C4-2B (cell line): ENCODE measurements around the gene PLXNA1.

Experiments
- H3K27ac ChIP-seq: fragments of 450-650 bp; 2 replicates; pipeline ENCODE4 v1.5.1; 2017
- ZFX ChIP-seq: fragments of 450-650 bp; IDR thresholded peaks from 2 replicates; pipeline ENCODE4 v1.6.1; 2017
- TF ChIP-seq, protein P1 (sequence below): fragments of 450-650 bp; conservative IDR thresholded peaks from 2 replicates; pipeline ENCODE4 v1.5.1; 2017; ENCODE audit warnings: mild to moderate bottlenecking

Gene PLXNA1

DNA sequence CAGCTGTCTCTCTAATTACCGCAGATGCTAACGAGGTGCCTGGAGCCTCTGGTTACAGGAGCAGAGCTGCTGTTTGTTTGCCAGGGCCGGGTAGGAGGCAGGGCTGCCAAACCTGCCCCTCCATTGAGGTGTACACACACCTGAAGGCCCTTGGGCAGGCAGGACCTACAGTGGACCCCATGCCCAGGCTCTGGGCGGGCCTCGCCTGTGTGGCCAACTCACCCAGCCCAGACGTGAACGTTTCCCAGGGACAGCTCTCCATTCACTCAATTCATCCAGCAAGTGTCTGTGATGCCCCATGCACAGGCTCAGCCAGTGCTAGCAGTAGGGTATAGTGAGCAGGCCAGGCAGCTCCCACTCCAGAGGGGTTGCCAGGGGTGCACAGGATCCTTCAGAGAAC lies 43.7 kb downstream of the PLXNA1 start:
- no peak for TF ChIP-seq ZFX
- TF ChIP-seq, protein P1, sequence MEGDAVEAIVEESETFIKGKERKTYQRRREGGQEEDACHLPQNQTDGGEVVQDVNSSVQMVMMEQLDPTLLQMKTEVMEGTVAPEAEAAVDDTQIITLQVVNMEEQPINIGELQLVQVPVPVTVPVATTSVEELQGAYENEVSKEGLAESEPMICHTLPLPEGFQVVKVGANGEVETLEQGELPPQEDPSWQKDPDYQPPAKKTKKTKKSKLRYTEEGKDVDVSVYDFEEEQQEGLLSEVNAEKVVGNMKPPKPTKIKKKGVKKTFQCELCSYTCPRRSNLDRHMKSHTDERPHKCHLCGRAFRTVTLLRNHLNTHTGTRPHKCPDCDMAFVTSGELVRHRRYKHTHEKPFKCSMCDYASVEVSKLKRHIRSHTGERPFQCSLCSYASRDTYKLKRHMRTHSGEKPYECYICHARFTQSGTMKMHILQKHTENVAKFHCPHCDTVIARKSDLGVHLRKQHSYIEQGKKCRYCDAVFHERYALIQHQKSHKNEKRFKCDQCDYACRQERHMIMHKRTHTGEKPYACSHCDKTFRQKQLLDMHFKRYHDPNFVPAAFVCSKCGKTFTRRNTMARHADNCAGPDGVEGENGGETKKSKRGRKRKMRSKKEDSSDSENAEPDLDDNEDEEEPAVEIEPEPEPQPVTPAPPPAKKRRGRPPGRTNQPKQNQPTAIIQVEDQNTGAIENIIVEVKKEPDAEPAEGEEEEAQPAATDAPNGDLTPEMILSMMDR: no peak
- H3K27ac ChIP-seq: no peak overlapping the region

DNA sequence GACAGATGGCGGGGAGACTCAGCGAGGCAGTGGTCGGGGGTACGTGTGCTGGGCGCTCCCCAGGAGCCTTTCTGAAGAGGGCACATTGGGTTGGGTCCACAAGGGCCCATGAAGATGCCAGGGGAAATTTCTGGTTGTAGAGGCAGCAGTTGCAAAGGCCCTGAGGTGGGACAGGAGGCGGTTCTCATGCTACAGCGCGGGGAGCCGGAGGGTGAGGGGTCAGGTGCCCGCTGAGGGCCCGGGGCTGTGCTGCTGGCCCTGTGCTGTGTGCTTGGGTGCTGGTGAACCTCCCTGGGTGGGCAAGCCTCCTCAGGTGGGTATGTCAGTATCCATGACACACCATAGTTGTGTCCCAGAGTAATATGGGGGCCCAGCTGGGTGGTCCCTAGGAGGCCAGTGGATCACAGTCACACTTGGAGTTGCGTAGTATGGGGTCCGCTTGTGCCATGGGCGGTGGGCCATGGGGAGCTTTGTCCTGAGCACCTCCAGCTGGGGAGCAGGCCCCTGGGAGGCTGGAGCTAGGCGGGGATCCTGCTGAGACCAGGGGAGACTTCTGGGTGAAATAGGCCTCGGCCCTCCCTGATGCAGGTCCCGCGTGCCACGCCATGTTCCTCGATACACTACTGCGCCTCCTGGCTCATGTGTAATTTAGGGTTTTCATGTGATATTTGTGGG lies 44.3 kb downstream of the PLXNA1 start:
- no peak for TF ChIP-seq ZFX
- TF ChIP-seq, protein P1: no peak
- no peak overlapping the region for H3K27ac ChIP-seq

DNA sequence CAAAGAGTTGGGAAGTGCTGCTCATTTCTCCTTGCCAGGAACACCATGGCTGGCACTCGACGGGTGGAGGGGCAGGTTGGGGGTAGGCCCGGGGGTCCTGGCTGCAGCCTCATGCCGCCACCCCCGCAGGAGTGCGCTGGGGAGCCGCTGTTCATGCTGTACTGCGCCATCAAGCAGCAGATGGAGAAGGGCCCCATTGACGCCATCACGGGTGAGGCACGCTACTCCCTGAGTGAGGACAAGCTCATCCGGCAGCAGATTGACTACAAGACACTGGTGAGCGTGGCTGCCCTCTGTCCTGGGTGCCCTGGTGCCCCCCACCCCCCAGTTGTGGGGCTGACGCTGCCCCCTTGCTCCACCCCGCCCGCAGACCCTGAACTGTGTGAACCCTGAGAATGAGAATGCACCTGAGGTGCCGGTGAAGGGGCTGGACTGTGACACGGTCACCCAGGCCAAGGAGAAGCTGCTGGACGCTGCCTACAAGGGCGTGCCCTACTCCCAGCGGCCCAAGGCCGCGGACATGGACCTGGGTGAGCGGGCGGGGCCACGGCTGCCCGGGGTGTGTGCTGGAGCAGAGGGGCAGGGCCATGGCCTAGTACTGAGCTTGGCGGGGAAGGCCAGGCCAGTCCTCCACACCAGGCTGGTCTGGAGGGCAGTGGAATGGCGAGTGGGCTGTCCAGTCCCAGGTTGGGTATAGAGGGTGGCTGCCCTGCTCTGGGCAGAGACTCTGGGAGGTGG lies 45.1 kb downstream of the PLXNA1 start:
- TF ChIP-seq ZFX: no peak
- TF ChIP-seq, protein P1: no peak
- no peak overlapping the region for H3K27ac ChIP-seq

DNA sequence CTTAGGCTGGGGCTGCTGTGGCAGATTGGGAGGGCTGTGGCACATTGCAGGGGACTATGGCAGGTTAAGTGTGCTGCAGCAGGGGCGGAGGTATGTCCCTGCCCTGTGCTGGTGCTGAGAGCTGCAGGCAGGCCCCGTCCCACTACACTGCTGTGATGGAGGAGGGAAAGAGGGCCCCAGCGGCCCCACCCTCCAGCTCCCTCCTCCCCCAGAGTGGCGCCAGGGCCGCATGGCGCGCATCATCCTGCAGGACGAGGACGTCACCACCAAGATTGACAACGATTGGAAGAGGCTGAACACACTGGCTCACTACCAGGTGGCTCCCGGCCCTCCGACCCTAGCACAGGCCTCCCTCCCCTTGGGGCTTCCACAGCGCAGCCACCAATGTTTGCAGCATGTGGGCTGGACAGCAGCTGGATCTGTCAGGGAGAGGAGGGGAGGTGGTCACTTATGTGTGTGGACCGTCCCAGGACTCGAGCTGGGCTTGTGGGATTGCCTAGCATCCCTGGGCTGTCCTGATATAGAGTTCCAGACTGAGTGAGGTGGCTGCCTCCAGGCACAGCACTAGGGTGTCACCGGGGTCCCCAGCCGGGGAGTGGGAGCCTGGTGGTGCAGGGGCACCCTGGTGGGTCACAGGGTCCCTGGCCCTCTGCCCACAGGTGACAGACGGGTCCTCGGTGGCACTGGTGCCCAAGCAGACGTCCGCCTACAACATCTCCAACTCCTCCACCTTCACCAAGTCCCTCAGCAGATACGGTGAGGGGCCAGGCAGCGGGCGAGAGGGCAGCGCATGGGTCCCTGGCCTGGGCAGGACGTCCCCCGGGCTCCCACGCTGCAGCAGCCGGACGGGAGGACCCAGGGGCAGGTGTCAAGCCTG lies 46.1 kb downstream of the PLXNA1 start:
- H3K27ac ChIP-seq: no peak overlapping the region
- no peak for TF ChIP-seq ZFX
- TF ChIP-seq, protein P1: no peak

DNA sequence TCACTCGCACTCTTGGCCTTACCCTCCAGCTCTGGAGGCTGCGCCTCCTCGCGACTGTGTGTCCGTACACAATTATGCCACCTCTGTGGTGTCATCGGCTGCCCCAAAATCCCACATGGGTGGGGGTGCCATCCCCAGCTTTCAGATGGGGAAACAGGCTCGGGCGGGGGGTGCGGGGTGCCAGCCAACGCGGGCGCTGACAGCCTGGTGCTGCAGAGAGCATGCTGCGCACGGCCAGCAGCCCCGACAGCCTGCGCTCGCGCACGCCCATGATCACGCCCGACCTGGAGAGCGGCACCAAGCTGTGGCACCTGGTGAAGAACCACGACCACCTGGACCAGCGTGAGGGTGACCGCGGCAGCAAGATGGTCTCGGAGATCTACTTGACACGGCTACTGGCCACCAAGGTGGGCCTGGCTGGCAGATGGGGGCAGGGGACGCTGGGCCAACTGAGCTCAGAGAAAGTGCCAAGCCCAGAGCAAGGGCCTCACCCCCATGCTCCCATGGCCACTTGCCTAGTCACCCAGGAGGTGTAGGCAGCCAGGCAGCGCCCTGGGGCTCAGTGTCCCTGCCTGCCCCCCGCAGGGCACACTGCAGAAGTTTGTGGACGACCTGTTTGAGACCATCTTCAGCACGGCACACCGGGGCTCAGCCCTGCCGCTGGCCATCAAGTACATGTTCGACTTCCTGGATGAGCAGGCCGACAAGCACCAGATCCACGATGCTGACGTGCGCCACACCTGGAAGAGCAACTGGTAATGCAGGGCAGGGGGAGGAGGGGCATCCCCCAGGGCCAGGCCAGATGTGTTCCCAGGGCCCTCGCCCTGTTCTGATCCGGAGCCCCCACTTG lies 47.0 kb downstream of the PLXNA1 start:
- no peak overlapping the region for H3K27ac ChIP-seq
- TF ChIP-seq, protein P1: no peak
- no peak for TF ChIP-seq ZFX

DNA sequence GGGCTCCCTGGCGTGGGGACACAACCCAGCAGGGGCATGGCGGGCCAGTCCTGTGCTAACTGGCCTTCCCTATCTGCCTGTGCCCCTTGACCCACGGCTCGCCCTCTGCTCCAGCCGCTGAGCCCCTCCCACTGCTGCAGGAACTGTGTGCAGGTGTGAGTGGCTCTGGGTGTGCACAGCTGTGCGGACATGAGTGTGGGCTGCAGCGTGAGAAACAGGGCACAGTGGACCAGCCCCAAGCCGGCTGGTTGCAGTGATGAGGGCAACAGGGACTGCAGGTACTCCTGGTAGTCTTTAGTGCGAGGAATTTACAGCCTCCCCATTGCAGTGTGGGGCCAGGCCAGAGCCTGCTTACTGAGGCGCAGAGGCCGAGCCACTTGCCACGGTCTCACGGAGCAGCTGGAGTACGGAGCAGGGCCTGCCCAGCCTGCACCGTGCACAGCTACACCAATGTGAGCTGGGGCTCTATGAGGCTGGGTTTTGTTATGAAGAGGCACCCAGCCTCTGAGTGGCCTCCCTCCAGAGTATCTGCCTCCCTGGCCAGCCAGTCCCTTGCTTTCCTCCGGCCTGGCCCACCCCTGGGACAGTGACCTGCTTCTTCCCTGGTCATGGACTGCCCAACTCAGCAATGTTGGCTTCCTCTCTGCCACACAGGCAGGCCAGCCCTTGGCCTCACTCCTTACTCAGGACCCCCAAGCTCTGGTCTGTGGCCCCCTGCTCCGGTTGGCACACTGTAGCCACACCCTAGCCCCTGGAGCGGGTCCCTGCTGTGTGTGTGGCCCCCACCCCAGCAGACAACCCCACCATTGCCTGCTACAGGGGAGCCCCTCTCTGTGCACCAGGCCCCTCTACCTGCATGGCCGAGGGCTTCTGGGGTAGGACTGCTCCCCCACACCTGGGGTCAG lies 47.8 kb downstream of the PLXNA1 start:
- TF ChIP-seq ZFX: no peak
- TF ChIP-seq, protein P1: no peak
- H3K27ac ChIP-seq: no peak overlapping the region
